Activated gamma-delta T cell (primary cell): Measurements from ENCODE around the gene FCRL6.

Experiments used
- DNase-seq: peaks from one replicate; lab custom pipeline; 2025; lab: John Stamatoyannopoulos, UW

Gene FCRL6

DNA sequence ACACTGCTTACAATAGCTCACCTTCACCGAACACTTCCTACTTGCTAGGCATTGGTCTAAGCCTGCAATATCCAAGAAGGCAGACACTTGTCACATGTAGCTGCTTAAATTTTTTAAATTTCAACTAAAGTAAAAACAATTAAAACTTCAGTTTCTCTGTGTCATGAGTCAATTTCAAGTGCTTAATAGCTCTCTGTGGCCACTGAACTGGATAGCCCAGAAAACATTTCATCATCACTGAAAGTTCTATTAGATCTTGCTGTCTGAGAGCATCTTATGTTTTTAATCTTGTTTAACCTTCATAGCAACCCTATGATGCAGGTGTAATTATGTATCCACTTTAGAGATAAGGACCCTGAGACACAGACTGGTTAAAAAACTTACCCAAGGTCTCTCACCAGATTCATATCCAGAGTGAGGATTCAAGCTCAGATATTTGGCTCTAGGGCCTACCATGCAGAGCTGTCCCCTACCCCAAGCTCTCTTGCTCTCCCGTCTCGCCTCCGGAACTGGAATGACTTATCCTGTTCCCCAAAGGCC, 2.6 kb upstream of the FCRL6 start:
- DNase-seq, result no peak

- no peak for DNase-seq
These were observed 1.8 kb upstream of the FCRL6 start for GRCh38 chr1:159800177-159800930.

DNA sequence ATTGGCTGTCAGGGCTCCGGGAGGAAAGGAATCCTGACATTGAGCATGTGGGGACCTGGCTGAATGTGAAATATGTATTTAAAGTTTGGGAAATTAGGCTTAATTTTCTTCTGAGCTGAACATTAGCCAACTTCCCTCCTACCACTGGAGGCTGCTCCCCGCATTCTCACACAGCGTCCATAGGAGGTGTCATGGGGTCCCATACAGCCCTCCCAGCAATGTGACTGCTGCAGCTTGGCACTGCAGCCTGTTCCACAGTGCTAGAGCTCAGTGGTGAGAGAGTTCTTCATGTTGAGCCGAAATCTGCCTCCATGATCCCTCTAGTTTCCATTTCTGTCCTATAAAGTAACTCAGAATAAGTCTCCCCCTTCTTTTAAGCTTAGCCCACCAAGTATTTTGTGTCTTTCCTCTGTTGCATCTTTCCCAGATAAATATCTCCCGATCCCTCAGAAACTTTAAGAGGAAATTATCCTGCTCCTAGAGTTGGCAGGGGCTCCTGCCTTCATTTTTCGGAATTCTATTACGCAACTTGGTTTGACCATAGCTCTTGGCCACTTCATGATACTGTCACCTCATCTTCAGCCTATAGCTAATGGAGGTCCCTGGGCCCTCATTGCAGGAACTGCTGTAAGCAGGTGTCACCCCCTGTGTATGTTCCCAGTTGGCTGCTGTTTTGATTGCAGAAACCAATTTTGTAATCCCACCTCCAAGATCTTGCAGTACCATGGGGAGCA, 2.0 kb downstream of the FCRL6 start:
- DNase-seq, result no peak

DNA sequence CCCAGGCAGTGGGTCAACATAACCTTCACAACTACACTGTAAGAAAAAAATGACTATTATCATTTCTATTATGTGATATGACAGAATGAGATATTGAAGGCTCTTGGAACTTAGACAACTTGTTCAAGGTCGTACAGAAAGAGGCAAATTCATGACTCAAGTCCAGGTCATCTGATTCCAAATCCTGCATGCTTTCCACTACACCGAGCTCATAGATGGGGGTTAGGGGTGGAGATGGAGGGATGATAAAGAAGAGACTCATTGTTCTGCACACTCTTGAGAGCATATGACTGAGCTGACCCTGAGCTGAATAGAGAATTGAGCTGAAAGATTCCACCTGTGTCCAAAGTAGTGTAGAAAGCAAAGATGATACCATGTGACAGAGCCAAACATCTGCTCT, 2.8 kb downstream of the FCRL6 start:
- DNase-seq, result no peak

DNA sequence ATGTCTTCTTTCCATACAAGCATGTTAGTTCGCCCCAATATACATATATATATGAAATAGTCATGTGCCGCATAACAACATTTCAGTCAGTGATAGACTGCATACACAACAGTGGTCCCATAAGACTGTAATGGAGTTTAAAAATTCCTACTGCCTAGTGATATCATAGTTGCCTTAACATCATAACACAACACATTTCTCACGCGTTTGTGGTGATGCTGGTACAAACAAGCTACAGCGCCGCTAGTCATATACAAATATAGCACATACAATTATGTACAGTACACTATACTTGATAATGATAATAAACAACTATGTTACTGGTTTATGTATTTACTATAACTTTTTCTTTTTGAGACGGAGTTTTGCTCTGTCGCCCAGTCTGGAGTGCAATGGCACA, 13.8 kb downstream of the FCRL6 start:
- no peak for DNase-seq

DNA sequence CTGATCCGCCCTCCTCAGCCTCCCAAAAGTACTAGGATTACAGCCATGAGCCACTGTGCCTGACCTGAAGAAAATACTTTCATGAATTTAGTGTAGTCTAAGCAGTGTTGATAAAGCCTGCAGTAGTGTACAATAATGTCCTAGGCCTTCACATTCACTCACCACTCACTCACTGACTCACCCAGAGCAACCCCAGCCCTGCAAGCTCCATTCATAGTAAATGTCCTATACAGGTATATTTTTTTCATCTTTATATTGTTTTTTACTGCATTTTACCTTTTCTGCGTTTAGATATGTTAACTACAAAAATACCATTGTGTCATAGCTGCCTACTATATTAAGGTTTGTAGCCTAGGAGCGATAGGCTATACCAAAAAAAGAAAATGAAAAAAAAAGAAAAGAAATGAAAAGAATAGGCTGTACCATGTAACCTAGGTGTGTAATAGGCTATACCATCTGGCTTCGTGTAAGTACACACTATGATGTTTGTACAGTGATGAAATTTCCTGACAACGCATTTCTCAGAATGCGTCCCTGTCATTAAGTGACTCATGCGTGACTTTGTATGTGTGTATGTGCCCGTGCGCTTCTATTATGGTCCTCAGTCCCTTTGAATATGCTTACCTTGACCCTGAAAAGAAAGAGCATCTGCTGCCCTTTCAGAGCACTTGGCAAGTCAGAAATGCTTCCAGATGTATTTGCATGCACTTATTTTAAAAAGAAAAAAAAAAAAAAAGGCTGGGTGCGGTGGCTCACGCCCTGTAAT, 15.3 kb downstream of the FCRL6 start:
- DNase-seq, result no peak

- no peak for DNase-seq
These were observed 19.2 kb downstream of the FCRL6 start for GRCh38 chr1:159821171-159821867.

DNA sequence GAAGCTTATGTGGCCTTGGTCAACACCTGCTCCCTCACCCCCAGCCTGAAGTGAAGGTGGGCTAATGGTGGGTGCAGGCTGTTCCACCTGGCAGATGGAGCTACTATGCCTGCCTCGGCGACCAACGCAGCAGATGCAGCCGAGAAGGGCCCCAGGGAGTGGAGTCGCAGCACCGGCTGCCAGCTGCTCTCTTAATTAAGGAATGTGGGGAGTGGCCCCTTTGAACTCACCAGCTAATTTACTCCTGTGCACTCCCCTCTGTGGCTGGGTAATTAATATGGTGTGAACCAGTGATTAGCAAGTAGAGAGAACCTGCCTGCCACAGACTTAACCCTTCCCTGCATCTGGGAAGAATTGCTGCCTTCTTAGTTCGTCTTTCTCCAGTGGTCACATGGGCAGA, 21.2 kb downstream of the FCRL6 start:
- no peak for DNase-seq

GRCh38 chr1:159825564-159825963, 23.4 kb downstream of the FCRL6 start:
- DNase-seq, result no peak

GRCh38 chr1:159826441-159827101, 24.4 kb downstream of the FCRL6 start, which contains the start of gene SLAMF8:
Gene SLAMF8, plus strand, starts transcription at chr1:159826873. Its CDS starts 26 bp downstream, at chr1:159826899.
- DNase-seq, result peak; percentile 25

DNA sequence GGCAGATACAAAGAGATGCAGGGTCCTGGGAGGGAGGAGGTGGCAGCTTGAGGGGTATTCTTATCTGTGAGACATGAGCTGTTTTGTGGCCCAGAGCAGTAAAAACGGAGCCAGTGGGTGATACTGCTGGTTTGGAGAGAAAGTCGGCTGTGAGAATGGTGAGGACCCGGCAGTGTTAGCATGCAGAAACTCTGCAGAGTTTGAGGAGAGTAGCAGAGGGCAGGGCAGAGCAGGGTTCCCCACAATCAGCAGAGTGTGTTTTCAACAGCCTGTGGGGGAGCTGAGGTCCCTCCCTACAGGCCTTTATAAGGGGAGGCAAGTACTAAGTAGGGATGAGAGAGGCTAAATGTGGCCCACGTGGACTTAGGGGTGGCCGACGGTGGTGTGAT, 24.9 kb downstream of the FCRL6 start:
- no peak for DNase-seq

- no peak for DNase-seq
These were observed 25.4 kb downstream of the FCRL6 start for GRCh38 chr1:159827549-159827948.

DNA sequence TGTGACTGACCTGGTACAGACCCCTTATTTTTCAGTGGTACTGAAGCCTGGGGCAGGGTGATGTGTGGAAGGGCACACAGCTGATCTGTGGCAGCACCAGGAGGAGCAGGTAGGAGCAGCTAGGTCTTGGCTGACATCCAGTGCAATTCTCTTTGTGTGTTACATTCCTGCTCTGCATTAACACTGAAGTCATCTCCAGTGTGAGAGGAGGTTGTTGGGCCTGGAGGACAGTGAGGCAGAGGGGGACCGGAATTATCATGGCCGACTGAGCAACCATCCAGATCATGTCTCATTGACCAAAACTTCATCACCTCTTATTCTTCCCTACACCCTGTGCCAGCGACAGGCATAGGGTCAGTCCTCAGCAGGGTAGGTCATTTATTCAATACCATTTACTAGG, 26.0 kb downstream of the FCRL6 start:
- DNase-seq, result no peak

- no peak for DNase-seq
These were observed 26.6 kb downstream of the FCRL6 start for GRCh38 chr1:159828581-159829272.

- DNase-seq, result no peak
These were observed 27.1 kb downstream of the FCRL6 start for GRCh38 chr1:159829273-159829634.

- no peak for DNase-seq
These were observed 27.8 kb downstream of the FCRL6 start for GRCh38 chr1:159829822-159830465.

- DNase-seq, result no peak
These were observed 28.6 kb downstream of the FCRL6 start for GRCh38 chr1:159830722-159831121.

- DNase-seq, result no peak
These were observed 29.4 kb downstream of the FCRL6 start for GRCh38 chr1:159831412-159832141.

- no peak for DNase-seq
These were observed 30.1 kb downstream of the FCRL6 start for GRCh38 chr1:159832309-159832708.
